ENCODE data around the gene CLCN3.

GRCh38 chr4:169660929-169661328 is 40.6 kb downstream of the CLCN3 start:
- TF ChIP-seq CEBPB (IDR thresholded peaks at IDR 0.05; ENCODE audit: low read depth, low read length) = no peak
- no peak for TF ChIP-seq POLR2A (IDR thresholded peaks at IDR 0.05; ENCODE audit: low read depth, low read length)
- no peak for TF ChIP-seq CTCF (conservative IDR thresholded peaks at IDR 0.05; ENCODE audit: low read depth, low read length)
- no peak for TF ChIP-seq FOS (IDR thresholded peaks at IDR 0.05; ENCODE audit: low read depth, low read length)
- TF ChIP-seq MXI1 (IDR thresholded peaks at IDR 0.05; ENCODE audit: borderline replicate concordance, low read depth, low read length) = no peak
- no peak for TF ChIP-seq RCOR1 (IDR thresholded peaks at IDR 0.05; ENCODE audit: insufficient replicate concordance, low read length)
- no peak for TF ChIP-seq RFX5 (IDR thresholded peaks at IDR 0.05; ENCODE audit: low read depth, low read length)
